Esophagus muscularis mucosa (tissue), 4 donors: ENCODE data around the gene CAMKK2. TPM values are rescaled to one million over a fixed set of nuclear protein-coding genes. Genes with fewer than 3 reads are reported as not detected.

Experiments
- DNase-seq: peaks from one replicate; pipeline ENCODE4 v3.0.0-alpha.2; 2017; ENCODE audit errors: extremely low spot score
- H3K27ac ChIP-seq, 4 donors: fragments of 200-600 bp; sonication (generic); replicated peaks in 1 of 4; 1 replicate in 3 of 4; 2 replicates in 1 of 4; pipeline ENCODE4 v1.5.1; 2016 to 2019; ENCODE audit warnings: mild to moderate bottlenecking in 1 of 4
- H3K27me3 ChIP-seq, 4 donors: fragments of 200-600 bp; sonication (generic); one replicate each; pipeline versions ENCODE4 v1.5.1 to v1.6.0; 2016 to 2019
- H3K36me3 ChIP-seq, 4 donors: fragments of 200-600 bp; sonication (generic); one replicate each; pipeline ENCODE4 v1.5.1; 2016 to 2019
- H3K4me1 ChIP-seq, 4 donors: fragments of 200-600 bp; sonication (generic); one replicate each; pipeline ENCODE4 v1.5.1; 2016 to 2019
- H3K4me3 ChIP-seq, 4 donors: fragments of 200-600 bp; sonication (generic); 1 replicate in 2 of 4; 2 replicates in 2 of 4; pipeline ENCODE4 v1.5.1; 2016 to 2019; ENCODE audit warnings: mild to moderate bottlenecking in 4 of 4, moderate library complexity in 1 of 4
- H3K9me3 ChIP-seq, 4 donors: fragments of 200-600 bp; sonication (generic); 1 replicate in 3 of 4; 2 replicates in 1 of 4; pipeline ENCODE4 v1.5.1; 2016 to 2019
- EP300 ChIP-seq: sonication (generic); formaldehyde crosslinking; IDR thresholded peaks from one replicate; pipeline ENCODE4 v1.6.1; 2017; ENCODE audit warnings: antibody characterized with exemption
- POLR2A ChIP-seq: fragments of 450-650 bp; IDR thresholded peaks from one replicate; pipeline ENCODE4 v1.6.1; 2017; ENCODE audit warnings: antibody characterized with exemption, moderate library complexity, mild to moderate bottlenecking, low read depth
- POLR2AphosphoS5 ChIP-seq, 2 donors: sonication (generic); formaldehyde crosslinking; IDR thresholded peaks; one replicate each; pipeline ENCODE4 v1.6.1; 2017; ENCODE audit warnings: antibody characterized with exemption in 2 of 2
- WGBS: methylation state at CpG from one replicate; pipeline ENCODE4 v1.1.5; 2018; 5-methylcytosine and 5-hydroxymethylcytosine counted together
- intact Hi-C: fragments of 100-400 bp; cut with DNase I; formaldehyde crosslinking; loops from one replicate; pipeline ENCODE4 v1.15.1; 2023
- total RNA-seq, 4 donors: library from RNA; depleted of rRNA; stranded (reverse); fragments of >200 nt; gene quantifications; one replicate each; pipeline versions ENCODE4 v1.1.0 to v1.2.1, GENCODE V29; 2016
- TF ChIP-seq, protein P1 (sequence below), 3 experiments: fragments of 200-600 bp in 2 of 3; fragments of 450-650 bp in 1 of 3; sonication (generic) in 2 of 3; IDR thresholded peaks; one replicate each; pipeline ENCODE4 v1.5.1; 2017 to 2019; ENCODE audit warnings: antibody characterized with exemption in 3 of 3, mild to moderate bottlenecking in 2 of 3, moderate library complexity in 1 of 3

Gene CAMKK2
- total RNA-seq, 4 donors from 2014 or later: 23.9 to 45.0 (median 37.4) TPM

DNA sequence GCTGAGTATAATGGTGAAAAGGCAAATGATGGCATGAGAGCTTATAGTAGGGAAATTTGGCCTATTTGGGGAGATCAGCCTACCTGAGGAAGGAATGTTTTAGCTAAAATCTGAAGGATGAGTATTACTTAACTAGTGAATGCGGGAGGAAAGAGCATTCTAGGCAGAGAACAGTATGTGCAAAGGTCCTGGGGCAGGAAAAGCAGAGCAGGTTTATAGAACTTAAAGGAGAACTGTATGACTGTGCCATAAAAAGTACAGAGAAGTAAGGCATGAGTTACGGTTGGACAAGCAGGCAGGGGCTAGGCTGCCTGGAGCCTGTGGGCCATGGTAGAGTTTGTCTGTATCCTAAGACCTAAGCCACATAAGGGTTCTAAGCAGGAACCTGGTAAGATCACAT, 108.3 kb downstream of the CAMKK2 start:
- Histone ChIP-seq H3K27ac (no peak overlapping the region), H3K36me3 (peaks cover 0 to 7% (median 7%) of the 10 kb centered on the region in 4 donors), H3K4me3 (no peak overlapping the region), H3K27me3 (no peaks in the 10 kb centered on the region), H3K4me1 (no peaks in the 10 kb centered on the region), H3K9me3 (no peaks in the 10 kb centered on the region)
- TF ChIP-seq POLR2AphosphoS5 (IDR thresholded peaks at IDR 0.05): no peak
- TF ChIP-seq, protein P1, sequence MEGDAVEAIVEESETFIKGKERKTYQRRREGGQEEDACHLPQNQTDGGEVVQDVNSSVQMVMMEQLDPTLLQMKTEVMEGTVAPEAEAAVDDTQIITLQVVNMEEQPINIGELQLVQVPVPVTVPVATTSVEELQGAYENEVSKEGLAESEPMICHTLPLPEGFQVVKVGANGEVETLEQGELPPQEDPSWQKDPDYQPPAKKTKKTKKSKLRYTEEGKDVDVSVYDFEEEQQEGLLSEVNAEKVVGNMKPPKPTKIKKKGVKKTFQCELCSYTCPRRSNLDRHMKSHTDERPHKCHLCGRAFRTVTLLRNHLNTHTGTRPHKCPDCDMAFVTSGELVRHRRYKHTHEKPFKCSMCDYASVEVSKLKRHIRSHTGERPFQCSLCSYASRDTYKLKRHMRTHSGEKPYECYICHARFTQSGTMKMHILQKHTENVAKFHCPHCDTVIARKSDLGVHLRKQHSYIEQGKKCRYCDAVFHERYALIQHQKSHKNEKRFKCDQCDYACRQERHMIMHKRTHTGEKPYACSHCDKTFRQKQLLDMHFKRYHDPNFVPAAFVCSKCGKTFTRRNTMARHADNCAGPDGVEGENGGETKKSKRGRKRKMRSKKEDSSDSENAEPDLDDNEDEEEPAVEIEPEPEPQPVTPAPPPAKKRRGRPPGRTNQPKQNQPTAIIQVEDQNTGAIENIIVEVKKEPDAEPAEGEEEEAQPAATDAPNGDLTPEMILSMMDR (IDR thresholded peaks at IDR 0.05): no peak
- no peak for TF ChIP-seq EP300
- TF ChIP-seq POLR2A: no peak
- WGBS: 97% methylated on average over 2 of the region's 2 CpGs
- intact Hi-C loops: no loop called here
- no peak for DNase-seq

Other genes with a start within 250 kb of the CAMKK2 start
- 1 to 10 TPM; 1.5 to 4.3 (median 2.7) TPM for gene P2RX7, start 163.8 kb downstream of the CAMKK2 start, total RNA-seq
- 10 to 100 TPM; 26.8 to 41.9 (median 30.8) TPM for gene P2RX4, start 86.6 kb downstream of the CAMKK2 start, total RNA-seq
- gene ANAPC5, start 55.7 kb upstream of the CAMKK2 start, total RNA-seq: 10 to 100 TPM; 70.9 to 81.8 (median 75.5) TPM
- gene RNF34, start 103.4 kb upstream of the CAMKK2 start, total RNA-seq: 10 to 100 TPM; 39.6 to 69.9 (median 46.6) TPM